Fibroblast of villous mesenchyme (primary cell): Measurements from ENCODE around the gene COL12A1. TPM values are rescaled to one million over a fixed set of nuclear protein-coding genes. Genes with fewer than 3 reads are reported as not detected.

Experiments
- DNase-seq: peaks from one replicate; pipeline ENCODE4 v3.0.0-alpha.2; 2010; ENCODE audit warnings: low read depth
- H3K4me3 ChIP-seq: 2 replicates; pipeline ENCODE4 v1.5.1; 2011; ENCODE audit warnings: low read depth, mild to moderate bottlenecking, low read length
- total RNA-seq: library from RNA; depleted of rRNA; stranded (reverse); fragments of >200 nt; gene quantifications from 2 replicates; pipeline ENCODE4 v1.2.3, GENCODE V29; 2012
- TF ChIP-seq, protein P1 (sequence below): IDR thresholded peaks from 2 replicates; pipeline ENCODE4 v1.5.1; 2012; ENCODE audit warnings: low read depth, mild to moderate bottlenecking, low read length; ENCODE audit not compliant: insufficient read depth

Gene COL12A1
- total RNA-seq, 1 donor = 1,107 TPM

DNA sequence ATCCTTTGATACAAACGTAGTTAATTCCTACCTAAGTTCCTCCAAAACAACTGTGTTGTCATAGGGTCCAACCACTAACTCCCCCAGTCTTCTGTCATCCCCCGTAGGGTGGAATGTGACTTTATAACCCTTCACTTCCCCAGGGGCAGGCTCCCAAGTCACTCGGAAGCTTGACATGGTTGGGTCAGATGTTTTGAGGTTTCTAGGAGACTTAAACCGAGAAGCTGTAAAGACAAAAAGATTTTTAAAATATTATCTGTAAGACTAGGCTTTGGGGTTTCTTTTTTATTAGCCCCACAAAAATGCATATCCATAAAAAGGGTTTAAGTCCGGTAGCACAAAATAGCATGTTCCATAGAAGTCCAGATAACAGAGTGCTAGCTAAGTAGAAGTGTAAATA lies 50.2 kb downstream of the COL12A1 start:
- TF ChIP-seq, protein P1, sequence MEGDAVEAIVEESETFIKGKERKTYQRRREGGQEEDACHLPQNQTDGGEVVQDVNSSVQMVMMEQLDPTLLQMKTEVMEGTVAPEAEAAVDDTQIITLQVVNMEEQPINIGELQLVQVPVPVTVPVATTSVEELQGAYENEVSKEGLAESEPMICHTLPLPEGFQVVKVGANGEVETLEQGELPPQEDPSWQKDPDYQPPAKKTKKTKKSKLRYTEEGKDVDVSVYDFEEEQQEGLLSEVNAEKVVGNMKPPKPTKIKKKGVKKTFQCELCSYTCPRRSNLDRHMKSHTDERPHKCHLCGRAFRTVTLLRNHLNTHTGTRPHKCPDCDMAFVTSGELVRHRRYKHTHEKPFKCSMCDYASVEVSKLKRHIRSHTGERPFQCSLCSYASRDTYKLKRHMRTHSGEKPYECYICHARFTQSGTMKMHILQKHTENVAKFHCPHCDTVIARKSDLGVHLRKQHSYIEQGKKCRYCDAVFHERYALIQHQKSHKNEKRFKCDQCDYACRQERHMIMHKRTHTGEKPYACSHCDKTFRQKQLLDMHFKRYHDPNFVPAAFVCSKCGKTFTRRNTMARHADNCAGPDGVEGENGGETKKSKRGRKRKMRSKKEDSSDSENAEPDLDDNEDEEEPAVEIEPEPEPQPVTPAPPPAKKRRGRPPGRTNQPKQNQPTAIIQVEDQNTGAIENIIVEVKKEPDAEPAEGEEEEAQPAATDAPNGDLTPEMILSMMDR = no peak
- DNase-seq = peak; percentile 89
- H3K4me3 ChIP-seq = no peak overlapping the region

DNA sequence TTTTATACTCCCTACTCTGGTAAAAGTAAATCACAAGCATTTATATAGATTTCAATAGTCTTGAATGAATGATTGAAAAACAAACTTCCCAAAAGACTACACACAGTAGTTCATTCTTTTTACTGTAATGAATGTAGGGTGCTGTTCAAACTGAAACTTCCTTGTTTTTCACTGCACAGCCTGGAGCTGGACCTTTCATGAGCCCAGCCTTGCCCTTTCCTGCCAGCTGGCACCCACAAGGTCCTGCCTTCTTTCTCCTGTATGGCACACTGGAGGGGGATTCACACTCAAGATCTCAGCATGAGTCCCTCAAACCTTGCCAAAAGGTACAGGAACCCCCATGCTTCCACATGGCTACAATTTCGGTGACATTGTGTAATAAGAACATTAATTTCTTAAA lies 50.9 kb downstream of the COL12A1 start:
- H3K4me3 ChIP-seq = no peak overlapping the region
- TF ChIP-seq, protein P1 = no peak
- no peak for DNase-seq

DNA sequence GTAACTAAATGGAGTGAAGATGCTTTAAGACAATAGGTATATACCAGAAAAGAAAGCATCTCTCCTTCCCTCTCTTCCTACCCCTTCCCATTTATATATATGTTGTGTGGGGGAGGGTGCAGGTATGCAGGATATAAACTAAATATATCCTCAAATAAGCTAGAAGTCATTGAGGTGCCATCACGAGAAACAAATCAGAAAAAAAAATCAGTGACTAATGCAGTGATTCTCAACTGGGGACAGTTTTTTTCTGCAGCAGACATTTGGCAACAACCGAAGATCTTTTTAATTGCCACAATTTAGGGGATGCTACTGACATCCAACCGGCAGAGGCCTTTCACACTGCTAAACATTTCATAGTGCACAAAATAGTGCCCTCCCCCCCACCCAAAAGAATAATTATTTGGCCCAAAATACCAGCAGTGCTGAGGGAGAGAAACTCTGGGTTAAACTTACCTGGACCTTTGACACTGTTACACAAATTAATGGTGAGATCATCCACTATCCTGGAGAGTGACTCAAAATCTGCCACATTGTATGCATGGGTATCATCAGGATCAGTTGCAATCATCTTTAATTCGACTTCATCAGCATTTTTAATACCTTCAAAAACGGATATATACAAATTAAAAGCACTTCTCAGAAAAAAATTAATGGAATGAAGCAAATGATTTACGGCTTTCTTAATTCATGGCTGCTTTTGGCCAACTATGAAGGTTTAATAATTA lies 55.0 kb downstream of the COL12A1 start:
- TF ChIP-seq, protein P1 = no peak
- H3K4me3 ChIP-seq = no peak overlapping the region
- DNase-seq = no peak

DNA sequence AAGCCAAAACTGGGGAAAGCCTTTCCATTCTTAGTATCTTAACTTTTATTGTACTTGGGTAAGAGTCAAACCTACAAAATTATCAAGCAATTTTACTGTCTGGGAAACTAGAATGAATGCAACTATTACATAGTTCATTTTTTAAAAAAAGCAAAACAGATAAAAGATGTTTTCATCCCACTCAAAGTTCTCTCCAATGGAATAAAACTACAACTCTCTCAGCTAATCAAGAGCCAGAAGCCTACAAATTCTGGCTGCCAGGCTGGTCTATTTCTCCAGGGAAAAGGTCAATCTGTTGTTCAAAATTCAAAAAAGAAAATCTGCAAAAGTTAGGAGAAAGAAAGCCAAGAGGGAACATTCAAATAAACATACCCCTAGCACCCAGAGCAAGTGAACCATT lies 56.2 kb downstream of the COL12A1 start:
- no peak overlapping the region for H3K4me3 ChIP-seq
- TF ChIP-seq, protein P1 = no peak
- no peak for DNase-seq

DNA sequence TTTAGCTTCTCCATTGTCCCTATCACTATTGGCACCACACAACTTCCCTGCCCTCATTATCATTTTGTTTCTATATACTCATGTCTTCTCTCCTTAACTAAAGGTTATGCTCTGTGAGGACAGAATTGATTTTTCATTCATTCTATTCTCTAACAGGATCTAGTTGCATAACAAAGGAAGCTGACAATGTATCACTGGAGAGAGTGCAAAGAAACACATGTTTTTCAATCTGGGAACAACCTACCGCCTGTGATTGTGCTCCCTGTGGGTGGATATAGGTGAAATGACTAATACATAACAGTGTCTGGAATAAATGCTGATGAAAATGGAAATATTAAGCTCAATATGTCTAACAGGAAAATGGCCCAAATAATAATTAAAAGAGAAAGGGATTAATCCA lies 56.6 kb downstream of the COL12A1 start:
- TF ChIP-seq, protein P1 = no peak
- DNase-seq = no peak
- no peak overlapping the region for H3K4me3 ChIP-seq

DNA sequence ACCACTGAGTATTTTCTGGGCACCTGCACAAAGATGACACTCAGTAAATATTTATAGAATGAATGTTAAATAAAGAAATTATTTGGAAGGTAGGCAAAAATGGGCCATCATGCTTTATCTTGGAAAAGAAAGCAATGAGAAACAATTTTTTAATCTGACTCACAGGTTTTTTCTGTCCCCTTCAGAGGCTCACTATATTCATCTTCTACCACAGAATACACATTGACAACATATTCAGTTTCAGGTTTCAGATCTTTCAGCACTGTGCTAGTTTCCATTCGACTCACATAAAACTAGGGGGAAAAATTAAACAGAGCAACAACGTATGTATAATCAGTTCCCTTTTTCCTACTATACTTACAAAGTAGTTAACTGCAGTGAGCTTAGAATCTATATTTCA lies 58.3 kb downstream of the COL12A1 start:
- H3K4me3 ChIP-seq = no peak overlapping the region
- no peak for DNase-seq
- TF ChIP-seq, protein P1 = no peak

DNA sequence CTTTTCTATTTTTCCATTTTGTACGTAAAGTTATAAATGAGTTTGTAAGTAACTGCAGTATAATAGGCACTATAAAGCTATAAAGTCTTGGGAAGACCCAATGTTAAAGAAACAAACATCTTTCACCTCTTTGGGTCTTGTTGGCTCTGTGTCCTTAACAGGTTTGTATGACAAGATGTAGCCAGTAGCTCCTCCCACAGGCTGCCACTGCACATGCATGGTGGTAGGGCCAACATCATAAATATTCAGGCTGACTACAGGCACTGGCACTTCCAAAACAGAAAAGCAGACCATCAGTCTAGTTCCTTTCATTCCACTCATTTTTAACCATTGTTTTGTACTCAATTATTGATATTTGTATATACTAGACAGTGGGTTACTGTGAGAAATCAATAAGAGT lies 59.9 kb downstream of the COL12A1 start:
- DNase-seq = no peak
- TF ChIP-seq, protein P1 = no peak
- H3K4me3 ChIP-seq = no peak overlapping the region
